ENCODE results near the gene FBXO8.

DNA sequence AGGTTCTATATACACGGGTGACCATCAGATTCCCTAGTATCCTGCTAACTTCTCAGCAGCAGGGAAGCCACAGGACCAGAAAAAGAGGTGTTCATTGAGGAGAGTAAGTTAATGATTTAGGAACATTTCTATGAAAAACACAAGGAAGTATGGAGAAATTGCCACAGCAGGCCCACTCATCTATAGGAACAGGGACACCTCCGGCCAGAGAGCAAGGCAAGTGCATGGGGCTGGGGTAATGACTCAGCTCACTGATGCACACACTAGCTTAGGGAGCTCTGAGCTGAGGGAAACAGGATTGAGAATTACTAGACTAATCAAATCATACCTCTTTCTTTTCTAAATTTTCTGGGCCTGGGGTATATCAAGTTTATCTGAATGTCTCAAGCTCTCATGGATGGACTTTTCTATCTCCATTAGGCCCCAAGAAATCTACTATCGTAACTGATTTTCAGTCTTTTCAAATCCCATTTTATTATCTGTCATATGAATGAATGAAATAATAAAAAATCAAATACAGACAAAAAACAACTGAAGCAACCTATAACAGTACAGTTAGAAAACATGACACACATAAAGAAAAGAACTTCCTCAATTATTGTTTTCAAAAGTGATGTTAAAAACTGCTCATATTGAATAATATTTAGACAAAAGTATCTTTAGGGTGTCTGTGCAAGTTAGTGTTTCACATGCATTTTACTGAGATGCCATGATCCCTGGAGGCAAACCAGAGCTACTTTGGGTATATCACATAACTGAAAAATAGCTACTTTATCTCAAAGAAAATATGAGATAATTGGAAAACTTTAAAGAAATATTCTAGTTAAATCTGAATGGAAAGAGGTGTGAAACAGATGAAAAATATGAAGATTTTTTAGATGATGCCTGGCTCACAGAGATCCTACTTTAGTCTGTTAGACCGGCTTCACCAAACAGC, 89.8 kb downstream of the FBXO8 start:
- TF ChIP-seq CTCF (IDR thresholded peaks at IDR 0.05 in 8 of 11, conservative IDR thresholded peaks at IDR 0.05 in 3 of 11) (no peak), POLR2A (IDR thresholded peaks at IDR 0.05) (no peak), POLR2AphosphoS5 (IDR thresholded peaks at IDR 0.05) (no peak)

Data from spleen (tissue), 7 donors.